SK-N-SH (cell line): ENCODE measurements around the gene AHSG. TPM values are rescaled to one million over a fixed set of nuclear protein-coding genes. Genes with fewer than 3 reads are reported as not detected.

Experiments used
- CTCF ChIA-PET: fragments of 300-600, 350-600 bp; formaldehyde crosslinking; extraction: SDS; loops from one replicate; lab custom pipeline; 2021; lab: Yijun Ruan, JAX
- POLR2A ChIA-PET: fragments of 350-600 bp; sonication (Branson Sonifier 250); formaldehyde crosslinking; extraction: SDS; loops from one replicate; lab custom pipeline; 2020; ENCODE audit warnings: antibody characterized with exemption, inconsistent platforms; lab: Yijun Ruan, JAX
- DNase-seq: peaks from one replicate; pipeline ENCODE4 v3.0.0; 2012
- H2AFZ ChIP-seq: fragments of 200-600 bp; sonication (generic); 2 replicates; pipeline ENCODE4 v1.8.1; 2016; ENCODE audit warnings: antibody characterized with exemption, mild to moderate bottlenecking, low read depth
- H3F3A ChIP-seq: fragments of 200-600 bp; sonication (generic); replicated peaks from 2 replicates; pipeline ENCODE3; 2016; ENCODE audit warnings: antibody characterized with exemption, mild to moderate bottlenecking; ENCODE audit not compliant: insufficient read depth
- H3K27ac ChIP-seq, 2 experiments: fragments of 200-500 bp in 1 of 2; fragments of 200-600 bp in 1 of 2; sonication (Bioruptor generic) in 1 of 2; sonication (generic), shearing (Covaris generic) in 1 of 2; 2 replicates each; pipeline versions ENCODE4 v1.5.1 to v1.6.1; 2014 to 2016; ENCODE audit warnings: low read depth in 2 of 2, inconsistent platforms in 1 of 2, low read length in 1 of 2, mild to moderate bottlenecking in 1 of 2, mixed read lengths in 1 of 2
- H3K27me3 ChIP-seq: fragments of 200-600 bp; sonication (generic), shearing (Covaris generic); 2 replicates; pipeline ENCODE4 v1.6.1; 2016; ENCODE audit warnings: mixed run types; ENCODE audit not compliant: insufficient read depth
- H3K36me3 ChIP-seq, 2 experiments: fragments of 200-500 bp in 1 of 2; fragments of 200-600 bp in 1 of 2; sonication (Bioruptor generic) in 1 of 2; sonication (generic) in 1 of 2; replicated peaks in 1 of 2; 2 replicates each; pipeline versions ENCODE3 to v1.5.1; 2014 to 2016; ENCODE audit warnings: low read length in 1 of 2, mild to moderate bottlenecking in 1 of 2; ENCODE audit not compliant: insufficient read depth in 2 of 2, control insufficient read depth in 1 of 2
- H3K4me1 ChIP-seq, 2 experiments: fragments of 200-500 bp in 1 of 2; fragments of 200-600 bp in 1 of 2; sonication (Bioruptor generic) in 1 of 2; sonication (generic), shearing (Covaris generic) in 1 of 2; 2 replicates each; pipeline versions ENCODE4 v1.5.1 to v1.6.1; 2014 to 2016; ENCODE audit warnings: low read depth in 1 of 2, low read length in 1 of 2, mixed run types in 1 of 2; ENCODE audit not compliant: insufficient read depth in 2 of 2, control insufficient read depth in 1 of 2
- H3K4me2 ChIP-seq: fragments of 200-600 bp; sonication (generic), shearing (Covaris generic); 2 replicates; pipeline ENCODE4 v1.6.1; 2017; ENCODE audit warnings: mixed run types
- H3K4me3 ChIP-seq, 2 experiments: fragments of 200-500 bp in 1 of 2; fragments of 200-600 bp in 1 of 2; sonication (Bioruptor generic) in 1 of 2; sonication (generic), shearing (Covaris generic) in 1 of 2; 2 replicates each; pipeline versions ENCODE4 v1.5.1 to v1.8.1; 2014 to 2016; ENCODE audit warnings: low read depth in 2 of 2, inconsistent platforms in 1 of 2, low read length in 1 of 2, mild to moderate bottlenecking in 1 of 2, mixed read lengths in 1 of 2, moderate library complexity in 1 of 2
- H3K79me2 ChIP-seq: fragments of 200-600 bp; sonication (generic); 2 replicates; pipeline ENCODE4 v1.8.1; 2017; ENCODE audit warnings: mild to moderate bottlenecking; ENCODE audit not compliant: insufficient read depth
- H3K9ac ChIP-seq: fragments of 200-600 bp; sonication (generic); 2 replicates; pipeline ENCODE4 v1.6.1; 2017; ENCODE audit warnings: mixed run types
- H3K9me2 ChIP-seq: fragments of 200-600 bp; sonication (generic); 2 replicates; pipeline ENCODE4 v1.6.1; 2017; ENCODE audit warnings: mixed run types
- H3K9me3 ChIP-seq: fragments of 200-600 bp; sonication (generic); 2 replicates; pipeline ENCODE4 v1.6.1; 2017; ENCODE audit warnings: mixed run types, mild to moderate bottlenecking, moderate library complexity
- H4K20me1 ChIP-seq: fragments of 200-600 bp; sonication (generic); 2 replicates; pipeline ENCODE4 v1.6.1; 2017; ENCODE audit warnings: mild to moderate bottlenecking, mixed run types; ENCODE audit not compliant: insufficient read depth
- CHD2 ChIP-seq: fragments of 150-350 bp; IDR thresholded peaks from 2 replicates; pipeline ENCODE4 v1.6.1; 2018; ENCODE audit warnings: low read length; ENCODE audit not compliant: partially characterized antibody
- CTCF ChIP-seq: fragments of 200-600 bp; sonication (generic); IDR thresholded peaks from 2 replicates; pipeline ENCODE4 v1.6.1; 2017; ENCODE audit warnings: antibody characterized with exemption, mild to moderate bottlenecking, moderate library complexity
- EP300 ChIP-seq, 2 experiments: IDR thresholded peaks; 2 replicates each; pipeline versions ENCODE4 v1.4.0 to v1.6.1; 2012; ENCODE audit warnings: borderline replicate concordance in 1 of 2, low read depth in 1 of 2, low read length in 1 of 2
- FOXJ3 ChIP-seq: sonication (generic); formaldehyde crosslinking; IDR thresholded peaks from 2 replicates; pipeline ENCODE4 v1.5.1; 2020; ENCODE audit warnings: mild to moderate bottlenecking, missing genetic modification reagents
- FOXM1 ChIP-seq: IDR thresholded peaks from 2 replicates; pipeline ENCODE4 v1.4.0; 2012; ENCODE audit warnings: low read depth, mild to moderate bottlenecking
- GATA2 ChIP-seq: sonication (generic); formaldehyde crosslinking; IDR thresholded peaks from 2 replicates; pipeline ENCODE4 v1.5.0; 2020; ENCODE audit warnings: mild to moderate bottlenecking, missing genetic modification reagents
- IRF3 ChIP-seq: fragments of 150-350 bp; IDR thresholded peaks from 2 replicates; pipeline ENCODE4 v1.6.1; 2016; ENCODE audit warnings: mild to moderate bottlenecking, low read depth, low read length
- JUND ChIP-seq: IDR thresholded peaks from 2 replicates; pipeline ENCODE4 v1.4.0; 2012
- MAX ChIP-seq: IDR thresholded peaks from 2 replicates; pipeline ENCODE4 v1.4.0; 2012; ENCODE audit warnings: low read depth
- MEF2A ChIP-seq: IDR thresholded peaks from 2 replicates; pipeline ENCODE4 v1.4.0; 2012; ENCODE audit warnings: low read depth, borderline replicate concordance
- PBX3 ChIP-seq: IDR thresholded peaks from 2 replicates; pipeline ENCODE4; 2012
- POLR2AphosphoS5 ChIP-seq: IDR thresholded peaks from 2 replicates; pipeline ENCODE4 v1.6.1; 2012; ENCODE audit warnings: low read depth, low read length
- RCOR1 ChIP-seq: fragments of 150-350 bp; IDR thresholded peaks from 2 replicates; pipeline ENCODE4 v1.6.1; 2017; ENCODE audit warnings: antibody characterized with exemption, low read length
- REST ChIP-seq: IDR thresholded peaks from 2 replicates; pipeline ENCODE4 v1.6.1; 2012; ENCODE audit warnings: mild to moderate bottlenecking, low read depth, low read length, moderate library complexity
- RFX5 ChIP-seq: IDR thresholded peaks from 2 replicates; pipeline ENCODE4 v1.6.1; 2012; ENCODE audit warnings: mild to moderate bottlenecking, improper control_type of control experiment, low read length
- RXRA ChIP-seq: IDR thresholded peaks from 2 replicates; pipeline ENCODE4 v1.4.0; 2012; ENCODE audit warnings: low read depth, mild to moderate bottlenecking, borderline replicate concordance
- TAF1 ChIP-seq: IDR thresholded peaks from 2 replicates; pipeline ENCODE4 v1.6.1; 2012; ENCODE audit warnings: low read depth, mild to moderate bottlenecking, low read length, moderate library complexity, borderline replicate concordance
- TEAD4 ChIP-seq: IDR thresholded peaks from 2 replicates; pipeline ENCODE4 v1.4.0; 2012; ENCODE audit warnings: mild to moderate bottlenecking, borderline replicate concordance; ENCODE audit not compliant: insufficient read depth
- polyA plus RNA-seq, 3 experiments: library from polyadenylated mRNA; depleted of rRNA; stranded (reverse); fragments of >200 nt; gene quantifications; 2 replicates each; pipeline ENCODE4 v1.2.3, GENCODE V29; 2012

AHSG gene
- polyA plus RNA-seq, 1 of the 3 experiments (the other 2 are of a cell fraction), result not detected

GRCh38 chr3:186603159-186603558, 9.7 kb upstream of the AHSG start (continued):
- TF ChIP-seq IRF3 (no peak), FOXM1 (no peak)
- TF ChIP-seq, all 33 proteins: peak for 0

- Histone ChIP-seq H3K27me3 (no peaks in the 10 kb centered on the region; the same call in 1 of the 2 replicates), H3K9me2 (no peaks in the 10 kb centered on the region), H3K9ac (no peak overlapping the region), H4K20me1 (no peaks in the 10 kb centered on the region), H3K9me3 (no peaks in the 10 kb centered on the region), H3K4me1 (no peaks in the 10 kb centered on the region), H3F3A (no peaks in the 10 kb centered on the region), H3K4me3 (no peak overlapping the region), H3K27ac (no peak overlapping the region), H3K79me2 (no peaks in the 10 kb centered on the region), H3K4me2 (no peak overlapping the region), H3K36me3 (no peaks in the 10 kb centered on the region), H2AFZ (no peak overlapping the region)
- POLR2A ChIA-PET, result no interaction called here
- CTCF ChIA-PET, result interaction anchor here (1.7 to 17.4 kb wide), 2 partner anchors 10 to 627 kb away, joined by 4 to 167 read pairs; partner anchors contain the start of gene AHSG
- DNase-seq, result no peak
- TF ChIP-seq TAF1 (no peak), CTCF (no peak), PBX3 (no peak), GATA2 (CRISPR knock-in tag) (no peak), RFX5 (no peak), RXRA (no peak), EP300 (IDR thresholded peaks at IDR 0.05; ENCODE audit: borderline replicate concordance in 1 of 2, low read depth in 1 of 2, low read length in 1 of 2) (no peak), RCOR1 (no peak), CHD2 (no peak), MEF2A (no peak), REST (no peak), TEAD4 (no peak), JUND (no peak), MAX (no peak), POLR2AphosphoS5 (no peak), FOXJ3 (no peak)
Measured at GRCh38 chr3:186605078-186605477, 7.8 kb upstream of the AHSG start.
